Loucy (cell line): ENCODE results near the gene LRRC1.

Experiments
- H2AFZ ChIP-seq: fragments of 200-600 bp; sonication (generic); 2 replicates; pipeline ENCODE4 v1.6.0; 2016; ENCODE audit warnings: antibody characterized with exemption, mild to moderate bottlenecking, low read length, moderate library complexity
- H3F3A ChIP-seq: fragments of 200-600 bp; 2 replicates; pipeline ENCODE4 v1.6.0; 2016; ENCODE audit warnings: antibody characterized with exemption, low read depth, mild to moderate bottlenecking
- H3K27me3 ChIP-seq: fragments of 200-600 bp; sonication (generic); 2 replicates; pipeline ENCODE4 v1.6.1; 2014; ENCODE audit warnings: low read length, mild to moderate bottlenecking; ENCODE audit not compliant: insufficient read depth, poor library complexity, severe bottlenecking
- H3K36me3 ChIP-seq: fragments of 200-600 bp; sonication (generic); 2 replicates; pipeline ENCODE4 v1.6.1; 2016; ENCODE audit warnings: low read length; ENCODE audit not compliant: insufficient read depth
- H3K4me1 ChIP-seq: fragments of 200-600 bp; sonication (generic); 2 replicates; pipeline ENCODE4 v1.5.1; 2014; ENCODE audit warnings: low read length, mild to moderate bottlenecking; ENCODE audit not compliant: insufficient read depth, poor library complexity, severe bottlenecking
- H3K4me2 ChIP-seq: fragments of 200-600 bp; sonication (generic); 2 replicates; pipeline ENCODE4 v1.6.0; 2014; ENCODE audit warnings: antibody characterized with exemption, low read length, low read depth, mild to moderate bottlenecking; ENCODE audit not compliant: poor library complexity, severe bottlenecking
- H3K4me3 ChIP-seq: fragments of 200-600 bp; sonication (generic); 2 replicates; pipeline ENCODE4 v1.5.1; 2014; ENCODE audit warnings: low read length, mild to moderate bottlenecking, mixed read lengths; ENCODE audit not compliant: poor library complexity, severe bottlenecking
- H3K79me2 ChIP-seq: fragments of 200-600 bp; sonication (generic); 2 replicates; pipeline ENCODE4 v1.6.1; 2014; ENCODE audit warnings: low read length; ENCODE audit not compliant: insufficient read depth
- H3K9ac ChIP-seq: fragments of 200-600 bp; sonication (generic); 2 replicates; pipeline ENCODE4 v1.6.0; 2014; ENCODE audit warnings: mild to moderate bottlenecking, low read depth, low read length, moderate library complexity; ENCODE audit not compliant: poor library complexity, severe bottlenecking
- H3K9me2 ChIP-seq: fragments of 200-600 bp; sonication (generic); replicated peaks from 2 replicates; pipeline ENCODE4 v1.6.1; 2016; ENCODE audit warnings: low read depth, low read length, mixed read lengths
- H3K9me3 ChIP-seq: fragments of 200-600 bp; sonication (generic); 2 replicates; pipeline ENCODE4 v1.6.1; 2014; ENCODE audit warnings: mild to moderate bottlenecking, antibody characterized with exemption, low read length, low read depth; ENCODE audit not compliant: insufficient read depth
- H4K20me1 ChIP-seq: fragments of 200-600 bp; sonication (generic); 2 replicates; pipeline ENCODE4 v1.6.0; 2014; ENCODE audit warnings: antibody characterized with exemption, low read length, mild to moderate bottlenecking; ENCODE audit not compliant: insufficient read depth, poor library complexity, severe bottlenecking
- EZH2phosphoT487 ChIP-seq: fragments of 200-600 bp; IDR thresholded peaks from 2 replicates; pipeline ENCODE4 v1.6.1; 2018; ENCODE audit warnings: antibody characterized with exemption, mild to moderate bottlenecking, moderate library complexity, borderline replicate concordance
- TF ChIP-seq, protein P1 (sequence below): fragments of 200-600 bp; sonication (generic); conservative IDR thresholded peaks from 2 replicates; pipeline ENCODE4 v1.5.1; 2014; ENCODE audit warnings: mild to moderate bottlenecking, antibody characterized with exemption, low read length

LRRC1 gene

DNA sequence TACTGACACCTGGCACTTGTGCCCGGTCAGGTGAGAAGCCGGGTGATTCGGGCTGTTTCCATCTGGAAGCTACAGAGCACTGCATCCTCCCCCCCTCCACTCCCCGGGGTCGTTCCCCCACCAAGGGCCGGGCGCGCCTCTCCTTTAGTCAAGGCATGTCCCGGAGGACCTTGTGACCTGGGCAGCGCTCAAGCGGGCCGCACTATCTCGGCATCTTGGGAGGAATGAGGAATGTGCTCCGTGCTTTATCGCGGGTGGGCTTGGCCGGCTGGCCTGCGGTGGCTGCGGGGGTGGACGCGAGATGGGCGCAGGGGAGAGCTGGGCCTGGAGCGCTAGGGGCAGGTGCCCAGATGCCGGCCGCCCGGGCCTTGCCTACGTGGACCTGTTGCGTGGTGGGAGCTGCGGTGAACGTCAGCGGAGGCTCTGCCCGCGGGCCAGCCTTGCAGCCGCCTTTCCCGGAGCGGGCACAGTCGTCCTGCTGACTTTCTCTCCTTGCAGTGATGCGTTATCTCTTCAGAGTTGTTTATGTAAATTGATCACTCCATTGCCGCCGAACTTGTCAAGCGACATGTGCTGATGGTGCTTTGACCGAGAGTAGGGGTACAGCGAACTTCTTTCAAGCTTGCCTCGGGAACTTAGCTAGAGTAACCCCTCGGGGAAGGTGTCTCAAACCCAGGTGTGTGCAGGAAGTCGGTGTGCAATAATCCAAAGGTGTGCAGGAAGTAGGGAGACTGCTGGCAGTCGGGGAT is 1.1 kb downstream of the LRRC1 start:
- Histone ChIP-seq H3F3A (no peaks in the 10 kb centered on the region), H2AFZ (peak overlapping the region; percentile 88), H3K36me3 (no peaks in the 10 kb centered on the region), H4K20me1 (peaks cover 25% of the 10 kb centered on the region), H3K9me2 (no peaks in the 10 kb centered on the region), H3K79me2 (peaks cover 47% of the 10 kb centered on the region), H3K27me3 (no peaks in the 10 kb centered on the region), H3K4me1 (peaks cover 53% of the 10 kb centered on the region), H3K4me3 (peak overlapping the region; percentile 82), H3K9me3 (no peaks in the 10 kb centered on the region), H3K4me2 (peak overlapping the region; percentile 79), H3K9ac (peak overlapping the region; percentile 78)
- TF ChIP-seq, protein P1, sequence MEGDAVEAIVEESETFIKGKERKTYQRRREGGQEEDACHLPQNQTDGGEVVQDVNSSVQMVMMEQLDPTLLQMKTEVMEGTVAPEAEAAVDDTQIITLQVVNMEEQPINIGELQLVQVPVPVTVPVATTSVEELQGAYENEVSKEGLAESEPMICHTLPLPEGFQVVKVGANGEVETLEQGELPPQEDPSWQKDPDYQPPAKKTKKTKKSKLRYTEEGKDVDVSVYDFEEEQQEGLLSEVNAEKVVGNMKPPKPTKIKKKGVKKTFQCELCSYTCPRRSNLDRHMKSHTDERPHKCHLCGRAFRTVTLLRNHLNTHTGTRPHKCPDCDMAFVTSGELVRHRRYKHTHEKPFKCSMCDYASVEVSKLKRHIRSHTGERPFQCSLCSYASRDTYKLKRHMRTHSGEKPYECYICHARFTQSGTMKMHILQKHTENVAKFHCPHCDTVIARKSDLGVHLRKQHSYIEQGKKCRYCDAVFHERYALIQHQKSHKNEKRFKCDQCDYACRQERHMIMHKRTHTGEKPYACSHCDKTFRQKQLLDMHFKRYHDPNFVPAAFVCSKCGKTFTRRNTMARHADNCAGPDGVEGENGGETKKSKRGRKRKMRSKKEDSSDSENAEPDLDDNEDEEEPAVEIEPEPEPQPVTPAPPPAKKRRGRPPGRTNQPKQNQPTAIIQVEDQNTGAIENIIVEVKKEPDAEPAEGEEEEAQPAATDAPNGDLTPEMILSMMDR, result no peak

DNA sequence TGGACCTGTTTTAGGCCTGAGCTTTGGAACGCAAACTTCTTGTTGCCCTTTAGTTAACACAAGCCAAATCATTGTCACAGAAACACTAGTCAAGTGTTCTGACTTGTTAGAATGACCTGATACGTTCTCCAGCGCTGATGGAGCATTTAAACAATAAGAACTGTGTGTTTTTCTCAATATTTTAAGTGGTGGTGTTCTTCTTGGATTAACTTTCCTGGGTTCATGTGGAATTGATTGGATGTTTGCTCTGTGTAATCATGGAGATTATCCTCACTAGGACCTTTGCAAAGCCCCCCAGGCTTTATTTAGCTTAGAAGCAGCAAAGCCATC is 1.6 kb downstream of the LRRC1 start:
- Histone ChIP-seq H3K4me2 (peak overlapping the region; percentile 79), H3K27me3 (no peaks in the 10 kb centered on the region), H3K9ac (peak overlapping the region; percentile 78), H3F3A (no peaks in the 10 kb centered on the region), H3K4me3 (peak overlapping the region; percentile 82), H2AFZ (no peak overlapping the region), H3K9me3 (no peaks in the 10 kb centered on the region), H3K36me3 (no peaks in the 10 kb centered on the region), H3K79me2 (peaks cover 47% of the 10 kb centered on the region), H3K9me2 (no peaks in the 10 kb centered on the region), H3K4me1 (peaks cover 59% of the 10 kb centered on the region), H4K20me1 (peaks cover 30% of the 10 kb centered on the region)
- TF ChIP-seq, protein P1, result no peak
- TF ChIP-seq EZH2phosphoT487, result no peak

DNA sequence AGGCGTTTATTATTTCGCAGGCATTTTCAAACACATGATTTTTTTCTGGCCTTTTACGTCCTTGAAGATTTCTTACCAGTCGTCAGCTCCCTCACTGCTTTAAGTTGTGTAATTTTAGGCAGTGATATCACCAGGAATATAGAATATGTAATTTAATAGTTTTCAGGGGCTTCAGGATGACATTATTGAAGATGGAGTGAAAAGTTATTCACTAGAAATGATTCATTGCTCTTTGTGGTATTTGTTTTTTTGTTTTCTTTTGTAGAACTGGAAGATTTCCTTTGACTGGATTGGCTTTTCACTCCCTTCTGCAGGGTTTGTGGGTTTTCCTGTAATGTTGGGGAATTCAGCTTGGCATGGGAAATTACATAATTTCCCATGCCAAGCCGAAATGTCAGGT is 2.0 kb downstream of the LRRC1 start:
- Histone ChIP-seq H3K9me2 (no peaks in the 10 kb centered on the region), H3K4me2 (peak overlapping the region; percentile 79), H3K9ac (peak overlapping the region; percentile 78), H3K4me1 (peaks cover 59% of the 10 kb centered on the region), H3K4me3 (peak overlapping the region; percentile 82), H3F3A (no peaks in the 10 kb centered on the region), H3K27me3 (no peaks in the 10 kb centered on the region), H2AFZ (no peak overlapping the region), H3K9me3 (no peaks in the 10 kb centered on the region), H3K36me3 (no peaks in the 10 kb centered on the region), H4K20me1 (peaks cover 32% of the 10 kb centered on the region), H3K79me2 (peaks cover 48% of the 10 kb centered on the region)
- TF ChIP-seq, protein P1, result no peak
- TF ChIP-seq EZH2phosphoT487, result no peak
